Stimulated activated CD4-positive, alpha-beta T cell treated with anti-CD3 and anti-CD28 coated beads, Interleukin-4, amount 100 ng/mL, for 48 hours (primary cell): ENCODE measurements around the gene DTNB.

Source experiments
- DNase-seq, 2 donors: peaks; one replicate each; pipeline ENCODE4 v3.0.0-alpha.2; 2020; ENCODE audit warnings: low read depth in 2 of 2

DTNB gene

DNA sequence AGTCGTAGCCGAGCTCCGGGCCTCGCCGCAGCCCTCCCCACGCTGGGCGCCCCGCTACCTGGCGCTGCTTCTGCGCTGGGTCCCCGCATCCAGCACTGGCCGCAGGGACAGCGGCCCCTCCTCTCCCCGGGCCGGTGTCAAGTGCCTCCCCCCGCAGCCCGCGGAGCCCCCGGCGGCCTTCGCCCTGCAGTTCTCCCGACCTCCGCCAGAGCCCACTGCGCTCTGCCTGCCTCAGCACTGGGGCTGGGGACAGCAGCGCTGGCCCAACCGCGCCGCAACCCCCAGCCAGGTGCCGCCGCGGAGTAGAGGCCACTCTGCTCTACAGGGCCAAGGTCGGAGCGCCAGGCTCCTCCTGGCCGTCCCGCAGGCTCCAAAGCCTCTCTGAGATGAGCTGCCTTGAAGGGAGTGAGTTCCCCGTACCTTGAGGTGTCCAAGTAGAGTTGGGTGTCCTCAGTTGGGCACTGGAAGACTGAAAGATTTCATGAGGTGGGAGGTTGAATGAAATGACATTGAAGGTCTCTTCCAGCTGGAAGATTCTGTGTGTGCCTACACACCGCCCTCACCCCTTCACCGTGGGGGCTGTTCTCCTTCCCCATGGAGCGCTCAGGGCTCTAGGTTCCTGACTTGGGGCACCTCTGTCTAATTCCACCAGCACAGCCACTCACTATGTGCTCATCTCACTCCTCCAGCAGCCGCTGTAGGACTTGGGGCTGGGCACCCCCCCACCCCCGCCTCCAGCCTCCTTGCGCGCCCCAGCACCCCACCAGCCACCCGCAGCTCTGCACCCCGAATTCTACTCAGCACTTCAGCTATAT, 330.8 kb downstream of the DTNB start:
- DNase-seq: peak; percentile 67 to 78

DNA sequence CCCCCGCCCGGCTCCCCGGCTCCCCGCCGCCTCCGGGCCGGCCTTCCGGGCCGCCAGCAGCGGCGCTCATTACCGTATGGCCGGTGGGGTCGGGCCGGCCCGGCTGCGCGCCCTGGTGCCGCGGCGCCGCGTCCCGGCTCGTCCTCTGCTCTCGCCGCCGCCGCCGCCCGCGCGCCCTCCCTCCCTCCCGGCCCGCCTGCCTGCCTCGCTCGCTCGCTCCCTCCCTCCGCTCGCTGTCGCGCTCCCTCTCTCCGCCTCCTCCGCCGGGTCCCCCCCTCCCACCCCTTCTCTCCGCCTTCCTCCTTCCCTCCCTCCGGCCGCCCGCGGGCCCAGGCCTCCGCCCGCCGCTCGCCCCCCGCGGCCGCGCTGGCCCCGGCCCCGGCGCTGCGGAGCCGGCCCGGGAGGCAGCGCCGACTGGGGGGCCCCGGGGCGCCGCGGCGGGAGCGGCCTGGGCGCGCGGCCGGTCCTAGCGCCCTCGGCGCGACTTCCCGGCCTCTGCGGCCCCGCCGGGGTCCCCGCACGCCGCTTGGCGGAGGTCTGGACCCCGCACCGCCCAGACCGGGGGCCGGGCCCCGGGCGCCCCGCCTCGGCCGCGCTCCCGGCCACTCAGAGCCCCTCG, 331.5 kb downstream of the DTNB start, which contains the start of gene DNMT3A:
TSS of gene DNMT3A (minus strand) at position 173 of the 619 bp plus-strand sequence. CDS start 27,941 bp downstream, outside the sequence.
- DNase-seq: peak in 1 of 2 donors; percentile 59

DNA sequence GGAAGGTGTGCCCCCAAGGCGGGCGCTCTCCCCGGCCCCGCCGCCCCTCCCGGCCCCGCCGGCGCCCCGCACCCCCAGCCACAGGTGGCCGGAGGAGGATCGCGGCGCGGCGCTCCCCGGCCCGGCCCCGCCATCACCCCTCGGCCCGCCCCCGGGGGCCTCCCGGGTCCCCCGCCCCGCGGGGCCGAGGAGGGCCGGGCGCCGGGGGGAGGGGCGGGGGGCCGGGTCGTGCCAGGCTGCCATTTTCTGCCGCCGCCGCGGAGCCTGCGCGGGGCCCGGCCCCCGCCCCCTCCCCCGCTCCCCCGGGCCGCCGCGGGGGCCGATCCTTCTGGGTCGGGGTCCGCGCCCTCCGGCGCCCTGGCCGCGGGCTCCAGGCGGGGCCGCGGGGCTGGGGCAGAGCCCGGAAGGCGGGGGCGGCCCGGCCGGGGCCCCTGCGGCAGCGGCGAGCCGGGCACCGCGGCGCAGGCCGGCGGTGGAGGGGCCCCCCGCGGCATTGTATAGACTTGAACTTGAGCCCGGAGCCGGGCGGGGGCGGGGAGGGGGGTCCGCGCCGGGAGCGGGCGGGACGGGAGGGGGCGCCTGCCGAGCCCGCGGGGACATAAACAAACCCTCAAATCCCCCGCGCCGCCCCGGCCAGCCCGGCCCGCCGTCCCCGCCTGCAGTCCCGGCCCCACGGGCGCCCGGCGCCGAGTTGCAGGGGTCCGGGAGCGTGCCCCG, 332.2 kb downstream of the DTNB start:
- DNase-seq: no peak

DNA sequence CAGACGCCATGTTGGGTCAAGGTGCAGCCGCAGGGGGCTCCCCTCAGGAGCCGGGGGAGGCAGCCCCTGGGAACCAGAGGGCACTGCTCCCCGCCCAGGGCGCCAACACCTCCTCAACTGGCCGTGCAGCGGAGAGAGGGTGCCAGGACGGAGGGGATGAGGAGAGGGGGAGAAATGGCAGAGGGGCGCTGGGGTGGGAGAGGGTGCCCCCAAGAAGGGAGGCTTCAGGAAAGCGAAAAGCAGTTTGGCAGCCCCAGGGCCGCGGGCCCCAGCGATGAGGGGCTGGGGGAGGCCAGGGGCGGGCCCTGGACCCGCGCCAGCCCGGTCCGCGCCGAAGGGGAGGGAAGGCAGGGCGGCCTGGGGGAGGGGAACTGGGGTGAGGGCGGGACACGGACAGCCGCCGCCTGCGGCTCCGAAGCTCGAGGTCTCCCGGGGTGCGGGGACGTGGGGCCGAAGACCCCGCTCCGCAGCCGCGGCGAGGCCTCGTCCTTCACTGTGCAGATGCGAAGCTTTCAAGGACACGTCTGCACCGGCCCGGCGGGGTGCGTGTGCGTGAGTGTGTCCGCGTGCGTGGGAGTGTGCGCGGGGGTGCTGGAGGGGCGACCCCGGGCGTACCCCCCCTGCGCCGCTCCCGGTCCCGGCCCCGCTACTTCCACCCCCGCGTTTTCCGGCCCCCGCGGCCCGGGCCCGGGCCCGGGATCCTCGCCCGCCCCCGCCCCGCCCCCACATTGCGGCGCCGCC, 333.0 kb downstream of the DTNB start:
- DNase-seq: no peak

- no peak for DNase-seq
These were observed 333.6 kb downstream of the DTNB start for GRCh38 chr2:25339791-25340180.

GRCh38 chr2:25339211-25339674, 334.1 kb downstream of the DTNB start:
- no peak for DNase-seq

DNA sequence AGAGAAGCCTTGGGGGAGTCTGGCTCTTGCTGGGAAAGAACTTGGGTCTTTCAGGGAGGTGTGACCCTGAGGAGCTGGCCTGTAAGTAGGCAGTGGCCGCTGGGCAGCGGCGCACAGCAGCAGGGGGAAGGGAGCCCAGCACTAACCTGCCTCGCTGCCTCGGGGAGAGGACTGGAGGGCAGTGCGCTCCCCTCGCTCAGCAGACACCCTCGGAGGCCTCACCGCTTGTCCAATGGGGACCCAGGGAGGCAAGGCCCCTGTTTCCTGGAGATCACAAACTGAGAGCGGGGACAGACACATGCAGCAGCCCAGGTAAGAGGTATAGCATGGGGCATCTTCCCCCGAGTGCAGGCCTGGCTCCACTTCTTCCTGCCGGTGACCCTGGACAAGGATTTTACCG, 335.0 kb downstream of the DTNB start:
- no peak for DNase-seq

DNA sequence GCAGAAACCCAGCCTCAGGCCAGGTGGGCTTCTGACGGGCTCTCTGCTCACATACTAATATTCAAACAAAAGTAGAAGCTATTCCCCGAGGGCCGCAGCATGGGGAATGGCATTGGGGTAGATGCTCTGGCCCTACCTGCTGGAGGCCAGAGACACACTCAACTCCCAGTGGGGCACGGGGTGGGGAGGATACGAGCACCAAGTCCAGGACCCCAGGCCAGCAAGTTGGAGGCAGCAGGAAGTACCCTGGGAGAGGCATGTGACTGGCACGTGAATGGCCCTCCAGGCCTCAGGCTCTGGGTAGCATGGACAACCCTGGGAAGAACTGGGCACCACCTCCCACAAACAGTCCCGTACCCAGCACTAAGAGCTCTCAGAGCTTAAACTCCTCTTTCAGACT, 335.5 kb downstream of the DTNB start:
- no peak for DNase-seq

DNA sequence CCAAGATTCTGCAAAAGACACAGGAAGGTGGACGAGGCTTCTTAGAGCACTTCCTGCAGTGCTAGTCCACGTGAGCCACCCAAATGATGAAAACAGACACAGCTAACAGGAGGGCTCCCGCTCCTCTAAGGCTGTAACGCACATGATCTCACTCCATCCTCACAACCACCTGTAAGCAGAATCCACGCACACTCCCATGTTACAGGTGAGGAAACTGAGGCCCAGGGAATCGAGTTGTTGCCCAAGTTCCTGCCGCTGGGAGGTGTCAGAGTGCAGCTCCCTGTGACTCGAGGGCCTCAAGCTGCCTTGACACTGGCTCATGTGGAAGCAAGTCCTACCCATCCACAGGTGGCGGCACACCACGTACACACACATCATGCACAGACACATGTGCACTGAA, 336.1 kb downstream of the DTNB start:
- DNase-seq: no peak

GRCh38 chr2:25336383-25336841, 337.0 kb downstream of the DTNB start:
- no peak for DNase-seq

- no peak for DNase-seq
These were observed 337.4 kb downstream of the DTNB start for GRCh38 chr2:25335971-25336370.

- no peak for DNase-seq
These were observed 338.2 kb downstream of the DTNB start for GRCh38 chr2:25335204-25335603.

DNA sequence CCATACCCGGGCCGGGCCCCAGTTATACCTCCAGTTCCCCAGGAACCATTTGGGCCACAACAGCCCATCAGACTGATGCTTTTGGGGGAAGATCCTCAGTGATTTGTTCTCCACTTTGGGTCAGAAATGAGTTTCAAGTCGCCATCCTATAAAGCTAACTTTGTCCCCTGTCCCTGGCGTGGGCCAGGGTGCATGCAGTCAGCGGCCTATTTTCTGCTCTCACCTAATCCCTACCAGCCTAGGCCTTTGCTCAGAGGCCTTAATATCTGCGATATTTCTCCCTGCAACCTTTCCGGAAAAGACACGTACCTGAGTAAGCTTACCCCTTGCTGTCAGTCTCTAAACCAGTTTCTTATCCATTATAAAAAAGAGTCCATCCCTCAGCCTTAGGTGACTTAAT, 338.9 kb downstream of the DTNB start:
- DNase-seq: no peak

DNA sequence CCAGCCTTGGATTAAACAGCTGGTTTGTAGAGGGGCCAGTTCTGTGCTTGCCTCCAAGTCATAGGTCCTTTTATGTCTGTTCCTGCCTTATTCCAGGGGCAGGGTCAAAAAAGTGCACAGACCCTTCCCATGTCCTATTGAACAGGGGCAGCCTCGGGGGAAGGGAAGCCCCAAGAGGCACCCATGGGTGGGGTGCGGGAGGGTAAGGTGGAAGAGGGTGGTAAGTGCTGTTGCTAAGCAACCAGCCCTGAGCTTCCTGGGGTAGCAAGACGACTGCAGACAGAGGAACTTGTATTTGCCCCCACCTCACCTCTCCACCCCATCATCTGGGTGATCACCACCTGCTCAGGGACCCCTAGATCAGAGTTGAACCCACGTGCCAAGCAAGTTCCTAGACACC, 339.4 kb downstream of the DTNB start:
- DNase-seq: no peak

DNA sequence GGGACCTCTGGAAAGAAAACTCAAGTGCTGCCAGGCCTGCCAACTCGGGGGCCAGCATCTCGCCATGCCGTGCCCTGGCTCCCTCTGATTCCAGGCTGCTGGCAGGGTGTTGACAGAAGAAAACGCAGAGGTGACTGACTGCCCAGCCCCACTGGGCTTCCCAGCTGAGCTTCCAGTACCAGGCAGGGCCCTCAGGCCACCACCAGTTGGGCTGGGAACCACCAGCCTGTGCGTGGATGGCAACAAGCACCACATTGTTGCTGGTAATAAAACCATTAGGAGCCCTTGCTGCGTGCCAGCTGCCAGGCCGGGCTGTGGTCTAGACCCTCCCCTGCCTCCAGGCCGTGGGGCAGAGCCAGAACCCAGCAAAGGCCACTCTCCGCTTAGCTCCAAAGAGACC, 340.8 kb downstream of the DTNB start:
- DNase-seq: no peak

- DNase-seq: no peak
These were observed 341.6 kb downstream of the DTNB start for GRCh38 chr2:25331686-25332365.

DNA sequence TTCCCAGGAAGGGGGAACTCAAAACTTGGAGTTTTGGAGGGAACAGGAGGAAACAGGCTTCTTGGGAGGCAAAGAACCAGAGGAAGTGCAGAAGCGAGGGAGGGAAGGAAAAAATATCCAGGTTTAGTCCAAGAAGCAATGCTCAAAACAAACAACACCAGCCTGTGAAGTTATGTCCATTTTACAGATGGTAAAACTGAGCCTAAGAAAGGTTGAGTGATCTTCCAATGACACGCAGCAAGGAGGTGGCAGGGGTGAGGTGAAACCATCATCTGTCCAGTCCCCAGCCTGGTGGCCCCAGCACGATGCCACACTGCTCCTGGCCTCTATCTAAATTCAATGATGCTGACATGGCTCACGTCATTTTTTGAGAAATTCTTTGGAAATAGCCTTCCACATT, 342.4 kb downstream of the DTNB start:
- DNase-seq: no peak

DNA sequence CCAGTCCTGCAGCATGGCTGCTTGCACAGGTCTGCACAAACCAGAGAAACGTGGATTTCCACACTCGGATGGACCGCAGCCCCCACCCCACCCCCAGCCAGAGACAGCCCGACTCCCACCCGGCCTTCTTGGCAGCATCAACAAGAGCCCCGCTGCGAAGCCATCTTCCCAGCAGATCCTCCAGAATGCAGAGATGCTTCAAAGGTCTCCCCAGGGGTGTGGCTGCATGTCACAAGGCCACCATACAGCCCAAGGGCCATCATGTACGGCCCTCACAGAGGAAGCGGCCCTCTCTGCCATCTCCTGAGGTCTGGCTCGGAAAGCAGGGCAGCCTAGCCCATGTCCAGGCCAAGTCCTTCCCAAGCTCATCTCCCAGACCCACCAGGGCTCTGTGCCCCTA, 343.1 kb downstream of the DTNB start:
- DNase-seq: no peak

GRCh38 chr2:25328152-25329085, 345.0 kb downstream of the DTNB start:
- DNase-seq: no peak
